Measurements from ENCODE around the gene CCDC86.

Gene CCDC86

GRCh38 chr11:60831501-60832079 is 10.3 kb upstream of the CCDC86 start:
- peak; percentile 85 for DNase-seq

GRCh38 chr11:60834742-60835533 is 7.0 kb upstream of the CCDC86 start:
- no peak for DNase-seq

DNA sequence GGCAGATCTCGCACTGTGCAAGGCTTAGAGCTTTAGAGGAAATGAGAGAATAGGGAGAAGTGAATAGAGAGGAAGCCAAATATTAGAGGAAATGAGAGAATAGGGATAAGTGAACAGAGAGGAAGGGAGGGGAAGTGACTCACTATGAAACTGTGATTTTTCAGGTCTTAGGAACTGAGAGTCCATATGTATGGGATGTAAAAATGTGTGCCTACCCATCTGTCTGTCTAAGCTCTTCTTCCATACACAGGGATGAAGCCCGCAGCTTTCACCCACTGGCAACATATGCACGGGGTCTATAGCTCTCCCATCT is 6.4 kb upstream of the CCDC86 start:
- DNase-seq: no peak

DNA sequence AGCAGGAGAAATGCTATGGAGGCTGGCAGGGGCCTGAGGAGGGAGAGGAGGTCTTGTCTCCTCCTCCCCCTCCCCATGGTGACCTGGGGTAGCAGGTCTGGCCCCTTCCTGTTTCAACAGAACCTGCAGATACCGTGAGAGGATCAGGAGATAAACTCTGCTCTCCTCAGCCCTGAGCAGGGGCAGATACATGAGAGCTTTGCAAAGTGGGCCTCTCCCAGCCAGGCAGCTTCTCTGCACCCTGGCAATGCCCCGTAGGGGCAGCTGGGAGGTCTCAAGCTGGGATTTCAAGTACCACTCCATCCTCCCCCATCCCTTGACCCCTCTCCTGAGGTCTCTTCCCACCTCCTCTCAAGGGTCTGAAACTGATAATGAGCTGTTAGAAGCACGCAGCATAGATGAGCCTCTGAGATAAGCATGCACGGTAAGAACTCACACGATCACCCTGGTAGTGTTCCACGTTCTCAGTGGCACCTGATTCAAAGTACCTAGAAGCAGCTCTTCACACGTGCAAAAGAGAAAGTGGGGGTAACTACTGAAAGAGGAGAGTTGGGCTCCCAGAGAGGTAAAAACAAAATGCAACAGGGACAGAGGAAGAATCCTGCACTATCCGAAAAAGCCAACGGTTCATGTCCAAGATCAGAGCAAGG is 4.9 kb upstream of the CCDC86 start:
- DNase-seq: no peak

DNA sequence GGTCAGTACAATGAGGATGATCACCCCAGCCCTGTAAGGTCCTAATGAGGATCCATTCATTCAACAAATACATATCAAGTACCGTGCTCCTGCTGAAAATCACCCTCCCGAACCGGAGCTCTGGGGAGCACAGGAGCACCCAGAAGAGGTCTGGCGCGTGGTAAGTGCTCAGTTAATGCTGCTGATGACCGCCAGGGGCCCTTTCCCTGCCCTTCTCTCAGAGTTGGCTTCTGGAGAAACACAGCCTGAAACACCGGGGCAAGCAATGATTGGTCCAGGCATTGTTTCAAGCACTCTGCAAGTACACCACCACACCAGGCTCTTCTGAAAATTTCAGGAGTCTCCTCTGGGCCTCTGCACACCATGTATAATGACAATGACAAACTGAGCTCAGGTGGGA is 3.8 kb upstream of the CCDC86 start:
- no peak for DNase-seq

GRCh38 chr11:60840470-60841430 is 1.2 kb upstream of the CCDC86 start:
- DNase-seq: no peak

- DNase-seq: no peak
These were observed 1.0 kb downstream of the CCDC86 start for GRCh38 chr11:60842668-60843600.

GRCh38 chr11:60844045-60844869 is 2.3 kb downstream of the CCDC86 start:
- DNase-seq: no peak

GRCh38 chr11:60844870-60845221 is 2.9 kb downstream of the CCDC86 start:
- DNase-seq: no peak

DNA sequence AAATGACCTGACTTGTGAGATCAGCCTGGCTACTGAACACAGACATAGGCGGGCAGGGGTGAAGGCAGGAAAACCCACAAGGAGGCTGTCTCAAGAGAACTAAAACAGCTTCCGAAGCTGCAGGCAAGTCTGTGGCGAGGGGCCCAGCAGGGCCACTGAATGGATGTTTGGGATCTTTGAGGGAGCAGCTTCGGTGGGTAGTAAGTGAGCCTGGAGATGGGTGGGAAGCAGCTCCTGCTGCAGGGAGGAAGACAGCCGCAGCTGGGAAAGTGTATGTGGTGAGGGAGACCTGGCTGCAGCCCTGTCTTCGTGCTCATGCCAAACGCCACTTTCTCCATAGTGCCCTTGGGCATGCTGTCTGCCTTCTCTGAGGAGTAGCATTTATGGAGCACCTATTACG is 3.4 kb downstream of the CCDC86 start:
- DNase-seq: no peak

DNA sequence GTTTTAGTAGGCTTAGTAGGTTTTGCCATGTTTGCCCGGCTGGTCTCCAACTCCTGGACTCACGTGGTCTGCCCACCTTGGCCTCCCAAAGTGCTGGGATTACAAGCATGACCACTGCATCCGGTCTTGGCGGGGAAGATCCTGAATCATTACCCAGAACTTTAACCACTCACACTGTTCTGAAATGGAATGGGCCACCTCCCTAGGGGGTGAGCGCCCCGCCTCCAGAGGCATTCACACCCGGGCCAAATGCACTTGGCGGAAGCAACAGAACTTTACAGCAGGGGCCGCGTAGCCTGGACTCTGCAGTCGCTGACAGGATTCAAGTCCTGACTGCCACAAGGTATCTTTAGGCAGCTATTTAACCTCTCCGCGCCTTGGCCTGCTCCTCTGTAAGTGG is 5.4 kb downstream of the CCDC86 start:
- DNase-seq: no peak

- no peak for DNase-seq
These were observed 6.0 kb downstream of the CCDC86 start for GRCh38 chr11:60847896-60848295.

DNA sequence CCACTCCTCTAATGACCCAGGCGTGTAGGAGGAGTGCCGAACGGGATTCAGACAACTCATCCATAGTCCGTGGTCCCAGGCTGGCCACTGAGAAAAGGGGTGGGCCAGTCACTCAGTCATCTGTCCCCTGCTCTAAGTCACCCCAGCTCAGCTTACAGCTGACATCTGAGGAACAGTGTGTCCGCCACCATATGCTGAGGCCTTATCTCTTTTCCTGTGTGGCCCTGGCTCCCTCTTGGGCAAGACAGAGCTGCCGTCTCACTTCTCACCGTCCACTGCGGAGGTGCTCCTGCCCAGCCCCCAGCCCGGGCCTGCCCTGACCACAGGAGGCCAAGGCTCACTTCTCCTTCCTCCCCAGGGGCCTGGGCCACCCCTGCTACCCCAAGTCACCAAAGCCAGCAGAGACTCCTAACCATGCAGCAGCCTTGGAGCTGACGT is 6.8 kb downstream of the CCDC86 start:
- DNase-seq: no peak

GRCh38 chr11:60849641-60850520 is 8.0 kb downstream of the CCDC86 start:
- no peak for DNase-seq

- no peak for DNase-seq
These were observed 9.6 kb downstream of the CCDC86 start for GRCh38 chr11:60851327-60852104.

- no peak for DNase-seq
These were observed 10.4 kb downstream of the CCDC86 start for GRCh38 chr11:60852117-60852981.

DNA sequence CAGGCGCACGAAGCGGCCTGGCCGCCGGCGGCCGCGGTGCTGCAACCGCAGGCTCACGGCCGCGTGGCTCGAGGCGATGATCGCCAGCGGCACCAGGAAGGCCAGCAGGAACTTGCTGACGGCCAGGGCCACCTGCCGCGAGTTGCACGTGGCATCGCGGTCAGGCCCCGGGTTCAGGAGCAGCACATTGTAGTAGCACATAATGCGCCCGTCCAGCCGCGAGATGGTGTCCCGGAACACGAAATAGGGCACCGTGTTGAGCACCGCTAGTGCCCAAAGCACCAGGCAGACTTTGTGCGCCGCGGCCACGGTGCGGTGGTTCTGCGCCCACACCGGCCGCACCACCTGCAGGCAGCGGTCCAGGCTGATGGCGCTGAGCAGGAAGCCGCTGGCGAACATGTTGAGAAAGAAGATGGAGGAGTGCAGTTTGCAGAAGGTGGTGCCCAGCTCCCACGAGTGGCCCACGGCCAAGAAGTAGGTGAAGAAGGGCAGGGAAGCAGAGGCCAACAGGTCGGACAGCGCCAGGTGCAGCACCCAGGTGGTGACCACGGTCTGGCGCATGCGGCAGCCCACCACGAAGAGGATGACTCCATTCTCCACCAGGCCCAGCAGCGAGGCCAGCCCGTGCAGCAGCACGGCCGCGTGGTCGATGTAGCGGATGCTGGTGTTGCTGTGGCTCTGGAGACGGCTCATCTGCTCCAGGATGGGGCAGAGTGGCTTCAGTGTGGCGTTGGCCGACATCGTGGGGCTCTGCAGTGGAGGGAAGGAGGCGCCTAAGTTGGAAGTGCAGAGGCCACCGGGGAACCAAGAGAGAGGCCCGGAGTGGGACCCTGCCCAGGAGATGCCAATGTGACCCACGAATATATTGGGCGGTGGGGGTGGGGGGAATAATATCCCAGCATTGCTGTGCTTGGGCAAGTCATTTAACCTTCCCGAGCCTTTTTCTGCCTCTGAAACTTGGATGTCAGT is 11.4 kb downstream of the CCDC86 start:
- DNase-seq: no peak
